Stimulated activated CD4-positive, alpha-beta T cell treated with anti-CD3 and anti-CD28 coated beads, Interleukin-4, amount 100 ng/mL, for 4 hours (primary cell): ENCODE data around the gene FAAP24.
"Not testable (repeated sequence)": the region's sequence is repeated elsewhere in the genome, so short reads cannot be mapped to it uniquely, and the experiment has no call there.

ENCODE experiments used
- DNase-seq, 2 experiments: peaks; one replicate each; pipeline ENCODE4 v3.0.0-alpha.2; 2020

FAAP24 gene, protein sequence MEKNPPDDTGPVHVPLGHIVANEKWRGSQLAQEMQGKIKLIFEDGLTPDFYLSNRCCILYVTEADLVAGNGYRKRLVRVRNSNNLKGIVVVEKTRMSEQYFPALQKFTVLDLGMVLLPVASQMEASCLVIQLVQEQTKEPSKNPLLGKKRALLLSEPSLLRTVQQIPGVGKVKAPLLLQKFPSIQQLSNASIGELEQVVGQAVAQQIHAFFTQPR

GRCh38 chr19:32971715-32972540, at the start of gene FAAP24, which contains the start of gene CEP89:
Gene FAAP24, plus strand, starts transcription at chr19:32972242. Its CDS starts 955 bp downstream, at chr19:32973197.
Gene CEP89, minus strand, starts transcription at chr19:32971958. Its CDS starts 84 bp downstream, at chr19:32971874.
- DNase-seq = peak; percentile 90 to 98

DNA sequence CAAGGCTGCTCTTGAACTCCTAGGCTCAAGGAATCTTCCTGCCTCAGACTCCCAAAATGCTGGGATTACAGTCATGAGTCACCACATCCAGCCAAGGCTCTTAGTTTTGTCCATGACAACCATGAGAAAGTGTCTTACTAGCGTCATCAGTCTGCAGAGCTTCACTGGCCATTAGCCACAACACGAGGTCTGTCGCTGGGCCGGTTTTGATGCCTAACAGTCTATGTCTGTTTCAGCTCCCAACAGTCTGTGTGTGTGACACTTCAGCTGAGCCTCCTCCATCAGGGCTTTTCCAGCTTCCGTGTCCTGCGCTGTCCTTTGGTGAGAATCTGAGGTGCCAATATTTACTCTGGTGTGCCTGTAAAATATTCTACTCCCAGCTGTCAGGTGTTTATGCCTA, 47.8 kb upstream of the FAAP24 start:
- no peak for DNase-seq

GRCh38 chr19:32928806-32929205, 43.2 kb upstream of the FAAP24 start:
- no peak for DNase-seq

- no peak for DNase-seq
These were observed 41.5 kb upstream of the FAAP24 start for GRCh38 chr19:32930567-32930966.

DNA sequence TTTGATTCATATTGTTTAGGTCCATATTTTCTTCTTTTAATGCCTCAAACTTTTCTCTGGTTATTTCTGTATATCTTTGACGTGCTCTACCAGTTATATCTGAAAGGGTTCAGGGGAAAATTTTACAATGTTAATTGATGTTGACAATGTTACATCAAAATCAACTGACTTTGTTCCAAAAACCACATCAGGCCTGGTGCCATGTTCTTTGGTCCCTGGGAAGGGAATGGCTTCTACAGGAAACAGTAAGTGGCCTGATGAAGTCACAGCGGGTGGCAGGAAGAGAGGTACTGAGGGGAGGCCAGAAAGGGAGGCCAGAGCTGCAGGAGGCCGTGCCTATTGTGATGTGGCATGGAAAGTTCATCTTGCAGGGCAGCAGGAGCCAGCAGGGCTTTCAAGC, 38.5 kb upstream of the FAAP24 start:
- no peak for DNase-seq

- no peak for DNase-seq
These were observed 36.4 kb upstream of the FAAP24 start for GRCh38 chr19:32935629-32936028.

DNA sequence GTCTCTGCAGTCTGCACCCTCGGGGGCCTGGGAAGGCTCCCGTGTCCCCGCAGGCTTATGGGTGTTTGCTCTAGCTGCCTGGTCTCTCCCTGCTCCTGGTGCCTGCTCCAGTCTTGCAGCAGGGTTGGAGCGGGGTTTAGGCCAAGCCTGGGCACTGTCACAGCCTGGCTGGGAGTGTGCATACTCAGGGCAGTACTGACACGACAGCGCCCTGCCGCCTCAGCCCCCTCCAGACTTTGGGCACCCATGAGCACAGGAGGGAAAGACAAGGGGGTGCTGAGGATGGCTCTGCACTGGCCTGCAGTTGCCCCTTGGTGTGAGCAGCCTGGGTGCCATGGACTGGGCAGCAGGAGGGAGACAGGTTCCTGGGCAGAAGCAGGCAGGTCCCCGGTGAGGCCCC, 36.0 kb upstream of the FAAP24 start:
- DNase-seq = no peak

- not testable (repeated sequence) for DNase-seq
These were observed 30.8 kb upstream of the FAAP24 start for GRCh38 chr19:32941273-32941672.

- DNase-seq = no peak
These were observed 26.8 kb upstream of the FAAP24 start for GRCh38 chr19:32945260-32945659.

DNA sequence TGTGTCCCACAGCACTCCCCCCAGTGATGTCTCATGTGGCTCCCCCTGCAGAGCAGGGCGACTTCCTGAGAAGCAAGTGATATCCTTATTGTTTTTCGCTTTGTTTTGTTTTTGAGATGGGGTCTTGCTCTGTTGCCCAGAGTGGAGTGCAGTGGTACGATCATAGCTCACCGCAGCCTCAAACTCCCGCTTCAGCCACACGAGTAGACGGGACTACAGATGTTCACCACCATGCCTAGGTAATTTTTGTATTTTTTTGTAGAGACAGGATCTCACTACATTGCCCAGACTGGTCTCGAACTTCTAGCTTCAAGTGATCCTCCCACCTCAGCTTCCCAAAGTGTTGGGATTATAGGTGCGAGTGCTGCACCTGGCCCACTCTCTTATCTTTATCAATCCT, 5.3 kb upstream of the FAAP24 start:
- no peak for DNase-seq

- DNase-seq = no peak
These were observed 2.5 kb upstream of the FAAP24 start for GRCh38 chr19:32969549-32969948.

- no peak for DNase-seq
These were observed 938 bp upstream of the FAAP24 start for GRCh38 chr19:32971012-32971595.

DNA sequence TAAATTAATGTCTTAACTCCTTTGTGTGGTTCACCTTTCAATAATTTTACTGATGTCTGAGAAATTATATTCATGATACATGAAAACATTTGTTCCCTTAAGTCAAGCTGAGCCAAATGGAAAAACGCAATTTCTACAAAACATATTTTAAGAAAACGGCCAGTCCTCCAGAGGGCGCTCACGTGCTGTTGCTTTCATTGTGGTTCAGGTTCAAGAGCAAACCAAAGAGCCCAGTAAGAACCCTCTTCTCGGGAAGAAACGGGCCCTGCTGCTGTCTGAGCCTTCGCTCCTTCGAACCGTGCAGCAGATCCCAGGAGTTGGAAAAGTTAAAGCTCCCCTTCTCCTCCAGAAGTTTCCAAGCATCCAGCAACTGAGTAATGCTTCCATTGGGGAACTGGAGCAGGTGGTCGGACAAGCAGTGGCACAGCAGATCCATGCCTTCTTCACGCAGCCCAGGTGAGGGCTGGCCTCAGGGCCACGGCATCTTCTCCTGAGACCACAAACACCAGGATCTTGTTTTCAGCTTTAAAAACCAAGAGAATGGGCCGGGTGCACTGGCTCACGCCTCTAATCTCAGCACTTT, 4.3 kb downstream of the FAAP24 start:
- peak; percentile 48 to 65 for DNase-seq

DNA sequence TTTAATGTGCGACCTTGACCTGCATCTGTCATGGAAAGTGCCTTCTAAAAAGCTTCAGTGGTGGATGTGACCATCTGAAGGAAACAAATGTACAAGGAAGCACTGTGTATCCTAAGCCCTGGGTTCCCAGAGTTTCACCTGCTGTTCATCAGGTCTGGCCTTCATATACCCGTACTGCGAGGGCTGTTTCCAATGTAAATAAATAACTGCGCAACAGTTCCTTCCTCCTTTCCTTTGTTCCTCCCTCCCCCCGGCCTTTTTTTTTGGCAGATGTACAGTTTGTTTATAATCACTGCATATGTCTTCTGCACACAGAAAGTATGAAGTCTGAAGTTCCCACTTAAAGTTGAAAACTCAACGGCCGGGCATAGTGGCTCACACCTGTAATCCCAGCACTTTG, 5.2 kb downstream of the FAAP24 start:
- DNase-seq = no peak

DNA sequence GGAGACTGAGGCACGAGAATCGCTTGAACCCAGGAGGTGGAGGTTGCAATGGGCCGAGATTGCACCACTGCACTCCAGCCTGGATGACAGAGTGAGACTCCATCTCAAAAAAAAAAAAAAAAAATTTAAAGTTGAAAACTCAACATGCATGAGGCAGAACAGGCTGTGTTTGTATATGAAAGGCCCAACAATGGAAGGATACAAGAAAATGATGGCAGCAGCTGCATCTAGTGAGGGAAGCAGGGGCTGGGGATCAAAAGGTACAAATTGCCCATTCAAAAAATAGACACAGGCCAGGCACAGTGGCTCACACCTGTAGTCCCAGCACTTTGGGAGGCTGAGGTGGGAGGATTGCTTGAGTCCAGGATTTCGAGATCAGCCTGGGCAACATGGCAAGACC, 5.8 kb downstream of the FAAP24 start:
- not testable (repeated sequence) for DNase-seq

DNA sequence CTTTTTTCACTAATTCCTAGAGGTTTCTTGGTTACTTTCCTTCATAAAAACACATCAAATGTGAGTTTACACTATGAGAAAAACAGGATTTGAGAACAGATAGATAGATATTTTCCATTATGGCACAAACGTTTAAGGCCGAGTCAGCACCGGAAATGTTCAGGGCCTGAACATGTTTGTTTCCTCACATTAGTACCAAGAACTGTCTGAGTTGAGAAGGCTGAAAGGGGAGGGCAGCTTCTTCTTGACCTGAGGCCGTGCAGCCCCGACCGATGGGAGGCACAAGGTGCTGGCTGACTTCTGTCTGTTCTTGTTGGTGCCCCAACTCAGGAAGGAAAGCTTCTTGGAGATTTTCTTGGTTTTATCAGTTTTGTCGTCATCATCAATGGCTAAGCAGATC, 7.8 kb downstream of the FAAP24 start:
- not testable (repeated sequence) for DNase-seq

GRCh38 chr19:32982488-32982887, 10.4 kb downstream of the FAAP24 start:
- DNase-seq = not testable (repeated sequence)

- DNase-seq = not testable (repeated sequence)
These were observed 16.2 kb downstream of the FAAP24 start for GRCh38 chr19:32988254-32988653.

DNA sequence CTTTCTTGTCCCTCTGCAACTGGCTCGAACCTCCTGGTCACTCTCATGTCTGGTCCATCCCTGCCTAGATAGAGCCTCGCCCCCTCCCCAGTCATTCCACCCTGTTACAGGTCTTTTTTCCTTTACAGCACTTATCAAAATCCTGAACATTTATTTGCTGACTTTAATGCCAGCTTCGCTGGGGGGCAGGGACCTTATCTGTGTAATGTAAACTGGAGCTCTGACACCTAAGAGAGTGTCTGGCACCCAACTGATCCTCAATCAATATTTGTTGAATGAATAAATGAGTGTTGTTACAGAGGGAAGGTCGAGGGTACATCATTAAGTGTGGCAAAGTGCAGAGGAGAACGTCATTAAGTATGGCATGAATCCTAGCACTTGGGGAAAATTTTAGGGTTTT, 16.7 kb downstream of the FAAP24 start:
- DNase-seq = no peak

- not testable (repeated sequence) for DNase-seq
These were observed 23.9 kb downstream of the FAAP24 start for GRCh38 chr19:32995966-32996365.

DNA sequence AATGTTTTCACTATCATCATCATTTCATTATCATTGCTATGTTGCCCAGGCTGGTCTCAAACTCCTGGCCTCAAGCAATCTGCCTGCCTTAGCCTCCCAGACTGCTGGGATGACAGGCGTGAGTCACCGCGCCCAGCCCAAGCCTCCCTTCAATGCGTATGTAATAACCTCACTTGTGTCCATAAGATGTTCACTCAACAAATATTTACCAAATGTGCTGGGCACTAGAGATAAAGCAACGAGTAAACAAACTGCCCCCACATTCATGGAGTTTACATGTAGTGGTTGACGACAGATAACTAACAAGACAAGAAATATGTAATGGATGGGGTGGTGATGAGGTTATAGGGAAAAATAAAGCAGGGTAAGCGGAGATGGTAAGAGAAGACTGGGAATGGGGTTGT, 25.0 kb downstream of the FAAP24 start:
- DNase-seq = not testable (repeated sequence)

GRCh38 chr19:32997716-32998355, 25.8 kb downstream of the FAAP24 start:
- DNase-seq = no peak

DNA sequence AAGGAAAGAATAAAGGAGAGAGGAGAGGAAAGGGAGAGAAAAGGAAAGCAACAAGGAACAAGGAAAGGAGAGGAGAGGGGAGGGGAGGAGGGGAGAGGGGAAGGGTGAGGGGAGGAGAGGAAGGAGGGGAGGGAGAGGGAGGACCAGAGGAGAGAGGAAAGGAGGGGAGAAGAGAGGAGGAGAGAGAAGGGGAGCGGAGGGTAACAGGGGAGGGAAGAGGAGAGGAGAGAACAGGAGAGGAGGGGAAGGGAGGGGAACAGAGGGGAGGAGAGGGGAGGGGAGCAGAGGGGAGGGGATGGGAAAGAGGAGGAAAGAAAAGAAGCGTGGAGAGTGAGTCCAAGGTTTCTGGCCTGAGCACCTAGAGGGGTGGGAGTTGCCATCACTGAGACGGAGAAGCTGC, 26.7 kb downstream of the FAAP24 start:
- DNase-seq = no peak
